KOPT-K1 (cell line): ENCODE results near the gene PLAAT2.
"Not testable (repeated sequence)": the region's sequence is repeated elsewhere in the genome, so short reads cannot be mapped to it uniquely, and the experiment has no call there.

ENCODE experiments used
- H3K27ac ChIP-seq: fragments of 200-600 bp; sonication (generic); 2 replicates; pipeline ENCODE4 v1.5.1; 2016; ENCODE audit warnings: antibody characterized with exemption, mild to moderate bottlenecking, low read depth, low read length; ENCODE audit not compliant: poor library complexity, severe bottlenecking
- H3K36me3 ChIP-seq: fragments of 200-600 bp; sonication (generic); 2 replicates; pipeline ENCODE4 v1.5.1; 2017; ENCODE audit warnings: antibody characterized with exemption, mild to moderate bottlenecking, low read length, moderate library complexity; ENCODE audit not compliant: insufficient read depth
- H3K9me3 ChIP-seq: fragments of 200-600 bp; sonication (generic); 2 replicates; pipeline ENCODE4 v1.5.1; 2017; ENCODE audit warnings: antibody characterized with exemption, low read length, mild to moderate bottlenecking; ENCODE audit not compliant: insufficient read depth, poor library complexity, severe bottlenecking

Gene PLAAT2

DNA sequence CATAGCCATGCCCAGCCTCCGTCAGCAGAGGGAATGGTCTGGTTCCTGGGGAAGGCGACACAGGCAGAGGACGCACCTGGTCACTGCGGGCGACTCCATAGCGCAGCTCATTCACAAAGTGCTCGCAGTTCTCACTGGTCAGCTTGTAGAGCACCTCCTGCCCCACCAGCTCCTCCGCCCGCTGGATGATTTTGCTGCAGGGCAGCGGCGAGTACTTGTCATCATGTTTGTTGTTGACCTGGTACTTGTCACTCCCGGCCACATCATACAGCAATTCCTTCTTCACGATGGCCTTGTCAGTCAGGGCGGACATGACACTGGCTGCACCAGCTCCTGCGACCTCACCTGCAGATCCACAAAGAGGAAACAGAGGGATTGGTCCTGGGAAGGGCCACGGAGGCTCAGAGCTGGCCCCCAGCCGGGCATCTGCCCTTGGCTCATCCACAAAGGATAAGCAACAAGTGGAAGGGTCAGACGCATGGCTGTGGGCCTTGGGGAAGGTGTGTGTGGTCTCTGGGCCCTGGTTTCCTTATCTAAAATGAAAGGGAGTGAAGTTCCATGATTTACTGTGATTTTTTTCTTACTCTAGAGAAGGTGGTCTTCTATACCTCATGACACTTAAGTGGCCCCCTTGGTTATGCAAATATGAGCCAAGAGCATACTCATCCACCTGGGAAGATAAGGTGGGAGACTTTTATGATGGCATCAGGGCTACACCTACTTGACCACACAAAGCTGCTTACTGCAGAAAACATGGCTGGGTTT lies 27.0 kb upstream of the PLAAT2 start:
- H3K9me3 ChIP-seq = no peaks in the 10 kb centered on the region
- H3K36me3 ChIP-seq = no peaks in the 10 kb centered on the region

DNA sequence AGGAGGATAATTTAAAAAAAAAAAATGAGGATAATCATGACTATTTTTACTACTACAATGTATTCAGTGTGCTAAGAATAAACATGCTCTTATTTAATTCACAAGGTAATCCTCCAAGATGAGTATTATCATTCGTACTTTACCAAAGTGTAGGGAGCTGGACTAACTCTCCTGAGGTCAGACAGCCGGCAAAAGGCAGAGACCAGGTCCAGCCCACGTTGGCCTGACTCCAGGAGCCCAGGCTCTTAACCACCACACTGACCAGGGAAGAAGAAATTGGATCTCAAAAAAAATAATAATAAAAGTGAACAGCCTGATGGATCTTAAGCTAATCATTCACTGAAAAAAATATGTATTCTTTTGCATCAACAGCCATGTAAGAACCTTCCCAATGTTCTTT lies 25.8 kb upstream of the PLAAT2 start:
- Histone ChIP-seq H3K9me3 (no peaks in the 10 kb centered on the region), H3K27ac (no peak overlapping the region), H3K36me3 (no peaks in the 10 kb centered on the region)

More for the DNA sequence above, 27.0 kb upstream of the PLAAT2 start:
- no peak overlapping the region for H3K27ac ChIP-seq

GRCh38 chr11:63586451-63587166 lies 23.4 kb upstream of the PLAAT2 start:
- peaks cover 5% of the 10 kb centered on the region for H3K9me3 ChIP-seq
- no peak overlapping the region for H3K27ac ChIP-seq
- H3K36me3 ChIP-seq = no peaks in the 10 kb centered on the region

DNA sequence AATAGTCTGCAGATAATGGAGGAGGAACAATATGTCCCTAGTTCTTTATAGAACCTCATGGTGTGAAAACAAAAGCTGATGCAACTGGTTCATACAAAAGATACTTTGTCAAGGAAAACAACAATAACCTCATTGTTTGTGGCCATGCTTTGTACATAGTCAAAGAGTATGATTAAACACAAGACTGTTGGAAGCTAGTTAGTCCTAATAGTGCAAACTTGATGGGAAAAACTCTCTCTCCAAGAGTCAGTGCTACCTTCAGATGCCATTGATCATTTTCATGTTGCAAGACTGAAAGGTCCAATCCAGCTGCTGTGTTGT lies 20.1 kb upstream of the PLAAT2 start:
- Histone ChIP-seq H3K27ac (no peak overlapping the region), H3K9me3 (peaks cover 24% of the 10 kb centered on the region), H3K36me3 (no peaks in the 10 kb centered on the region)

GRCh38 chr11:63581224-63581623 lies 18.0 kb upstream of the PLAAT2 start:
- not testable (repeated sequence) for H3K27ac ChIP-seq, H3K36me3 ChIP-seq
- H3K9me3 ChIP-seq = peaks cover 24% of the 10 kb centered on the region

DNA sequence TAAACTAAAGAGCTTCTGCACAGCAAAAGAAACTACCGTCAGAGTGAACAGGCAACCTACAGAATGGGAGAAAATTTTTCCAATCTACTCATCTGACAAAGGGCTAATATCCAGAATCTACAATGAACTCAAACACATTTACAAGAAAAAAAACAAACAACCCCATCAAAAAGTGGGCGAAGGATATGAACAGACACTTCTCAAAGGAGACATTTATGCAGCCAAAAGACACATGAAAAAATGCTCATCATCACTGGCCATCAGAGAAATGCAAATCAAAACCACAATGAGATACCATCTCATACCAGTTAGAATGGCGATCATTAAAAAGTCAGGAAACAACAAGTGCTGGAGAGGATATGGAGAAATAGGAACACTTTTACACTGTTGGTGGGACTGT lies 15.7 kb upstream of the PLAAT2 start:
- H3K9me3 ChIP-seq = peaks cover 24% of the 10 kb centered on the region
- H3K36me3 ChIP-seq, H3K27ac ChIP-seq: not testable (repeated sequence)

GRCh38 chr11:63574856-63575602 lies 11.8 kb upstream of the PLAAT2 start:
- H3K27ac ChIP-seq = peak overlapping the region; percentile 49

GRCh38 chr11:63573881-63574855 lies 11.0 kb upstream of the PLAAT2 start:
- H3K9me3 ChIP-seq = no peaks in the 10 kb centered on the region
- H3K36me3 ChIP-seq = no peaks in the 10 kb centered on the region
- H3K27ac ChIP-seq = peak overlapping the region; percentile 49

More at GRCh38 chr11:63574856-63575602, 11.8 kb upstream of the PLAAT2 start:
- peaks cover 4% of the 10 kb centered on the region for H3K9me3 ChIP-seq
- no peaks in the 10 kb centered on the region for H3K36me3 ChIP-seq

DNA sequence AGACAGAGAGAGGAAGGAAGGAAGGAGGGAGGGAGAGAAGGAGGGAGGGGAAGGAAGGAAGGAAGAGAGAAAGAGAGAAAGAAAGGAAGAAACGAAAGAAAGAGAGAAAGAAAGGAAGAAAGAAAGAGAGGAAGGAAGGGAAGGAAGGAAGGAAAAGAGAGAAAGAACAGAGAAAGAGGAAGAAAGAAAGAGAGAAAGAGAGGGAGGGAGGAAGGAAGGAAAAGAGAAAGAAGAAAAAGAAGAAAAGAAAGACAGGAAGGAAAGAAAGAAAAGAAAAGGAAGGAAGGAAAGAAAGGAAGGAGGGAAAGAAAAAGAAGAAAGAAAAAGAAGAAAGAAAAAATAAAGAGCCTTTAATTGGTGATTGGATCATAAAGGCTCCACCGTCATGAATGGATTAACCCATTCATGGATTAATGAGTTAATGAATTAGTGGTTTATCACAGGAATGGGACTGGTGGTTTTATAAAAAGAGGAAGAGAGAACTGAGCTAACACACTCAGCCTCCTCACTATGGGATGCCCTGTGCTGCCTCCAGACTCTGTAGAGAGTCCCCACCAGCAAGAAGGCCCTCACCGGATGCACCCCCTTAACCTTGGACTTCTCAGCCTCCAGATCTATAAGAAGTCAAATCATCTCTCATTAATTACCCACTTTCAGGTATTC lies 9.0 kb upstream of the PLAAT2 start:
- H3K9me3 ChIP-seq = no peaks in the 10 kb centered on the region
- H3K36me3 ChIP-seq = no peaks in the 10 kb centered on the region
- no peak overlapping the region for H3K27ac ChIP-seq

GRCh38 chr11:63569570-63569969 lies 6.4 kb upstream of the PLAAT2 start:
- H3K36me3 ChIP-seq = no peaks in the 10 kb centered on the region
- no peaks in the 10 kb centered on the region for H3K9me3 ChIP-seq
- no peak overlapping the region for H3K27ac ChIP-seq

GRCh38 chr11:63567044-63567840 lies 4.1 kb upstream of the PLAAT2 start:
- H3K27ac ChIP-seq = no peak overlapping the region
- no peaks in the 10 kb centered on the region for H3K36me3 ChIP-seq
- no peaks in the 10 kb centered on the region for H3K9me3 ChIP-seq

GRCh38 chr11:63564784-63565350 lies 1.7 kb upstream of the PLAAT2 start:
- Histone ChIP-seq H3K9me3 (no peaks in the 10 kb centered on the region), H3K27ac (no peak overlapping the region), H3K36me3 (no peaks in the 10 kb centered on the region)

- Histone ChIP-seq H3K36me3 (no peaks in the 10 kb centered on the region), H3K27ac (no peak overlapping the region), H3K9me3 (no peaks in the 10 kb centered on the region)
Observed at GRCh38 chr11:63564056-63564774, 1.0 kb upstream of the PLAAT2 start.
